HEK293 (cell line): ENCODE data around the gene CADM4.

ENCODE experiments used
- CTCF ChIA-PET: fragments of 350-600 bp; formaldehyde crosslinking; extraction: SDS; loops from one replicate; lab custom pipeline; 2021; ENCODE audit warnings: antibody characterized with exemption; lab: Yijun Ruan, JAX
- POLR2A ChIA-PET: fragments of 300-600 bp; formaldehyde crosslinking; extraction: SDS; loops from one replicate; lab custom pipeline; 2020; ENCODE audit warnings: antibody characterized with exemption, inconsistent platforms; lab: Yijun Ruan, JAX
- H3K27ac ChIP-seq: fragments of 200-500 bp; sonication (Bioruptor generic); 2 replicates; pipeline ENCODE4 v1.5.1; 2014; ENCODE audit warnings: low read depth, low read length, control low read depth, inconsistent platforms; ENCODE audit errors: extremely low read depth
- H3K36me3 ChIP-seq, 2 experiments: fragments of 200-500 bp in 1 of 2; sonication (Bioruptor generic) in 1 of 2; 1 replicate in 1 of 2; 2 replicates in 1 of 2; pipeline ENCODE4 v1.5.1; 2014 to 2017; ENCODE audit warnings: inconsistent platforms in 2 of 2, low read length in 2 of 2; ENCODE audit not compliant: control insufficient read depth in 2 of 2, insufficient read depth in 1 of 2
- H3K4me1 ChIP-seq: fragments of 200-500 bp; sonication (Bioruptor generic); 2 replicates; pipeline ENCODE4 v1.5.1; 2014; ENCODE audit warnings: mild to moderate bottlenecking, low read length, inconsistent platforms; ENCODE audit not compliant: control insufficient read depth, insufficient read depth
- H3K4me3 ChIP-seq: 2 replicates; pipeline ENCODE4 v1.5.1; 2011; ENCODE audit warnings: low read depth, mild to moderate bottlenecking, control low read depth, low read length, moderate library complexity
- H3K9me3 ChIP-seq: fragments of 200-500 bp; sonication (Bioruptor generic); 2 replicates; pipeline ENCODE4 v1.5.1; 2014; ENCODE audit warnings: low read depth, low read length, inconsistent platforms; ENCODE audit not compliant: control insufficient read depth, insufficient read depth
- CTCF ChIP-seq: fragments of 450-650 bp; formaldehyde crosslinking; IDR thresholded peaks from 2 replicates; pipeline ENCODE4 v1.5.1; 2016; ENCODE audit warnings: missing biosample characterization, missing genetic modification characterization
- REPIN1 ChIP-seq: fragments of 450-650 bp; formaldehyde crosslinking; IDR thresholded peaks from 2 replicates; pipeline ENCODE4 v1.5.1; 2017; ENCODE audit warnings: missing biosample characterization, missing genetic modification characterization, low read depth
- SCRT1 ChIP-seq: fragments of 450-650 bp; formaldehyde crosslinking; IDR thresholded peaks from 2 replicates; pipeline ENCODE4 v1.5.1; 2016; ENCODE audit warnings: missing biosample characterization, missing genetic modification characterization, borderline replicate concordance
- ZNF266 ChIP-seq: fragments of 450-650 bp; formaldehyde crosslinking; IDR thresholded peaks from 2 replicates; pipeline ENCODE4 v1.5.1; 2016; ENCODE audit warnings: missing biosample characterization, missing genetic modification characterization, low read depth
- TF ChIP-seq, protein P1 (sequence below): fragments of 450-650 bp; formaldehyde crosslinking; IDR thresholded peaks from 2 replicates; pipeline ENCODE4 v1.5.1; 2016; ENCODE audit warnings: missing biosample characterization, missing genetic modification characterization, borderline replicate concordance
- TF ChIP-seq, protein P2 (sequence below): fragments of 450-650 bp; formaldehyde crosslinking; IDR thresholded peaks from 2 replicates; pipeline ENCODE4 v1.5.1; 2016; ENCODE audit warnings: missing biosample characterization, missing genetic modification characterization

CADM4 gene

GRCh38 chr19:43599635-43600295 lies 39.9 kb downstream of the CADM4 start:
- peaks cover 19% of the 10 kb centered on the region for H3K4me1 ChIP-seq
- ChIA-PET POLR2A (interaction anchor here (1.1 to 1.9 kb wide), 2 partner anchors 16 to 27 kb away, joined by 3 to 6 read pairs; no protein-coding TSS in a partner anchor), CTCF (interaction anchor here (0.7 to 1.4 kb wide), 5 partner anchors 45 to 167 kb away, joined by 3 to 9 read pairs (median 4); no protein-coding TSS in a partner anchor)
- no peaks in the 10 kb centered on the region for H3K9me3 ChIP-seq
- TF ChIP-seq CTCF (tag by site-specific recombination) (peak; percentile 44), ZNF266 (no peak)
- H3K27ac ChIP-seq: no peak overlapping the region
- H3K36me3 ChIP-seq: peaks cover 49 to 57% of the 10 kb centered on the region in 2 experiments
- H3K4me3 ChIP-seq: no peak overlapping the region

DNA sequence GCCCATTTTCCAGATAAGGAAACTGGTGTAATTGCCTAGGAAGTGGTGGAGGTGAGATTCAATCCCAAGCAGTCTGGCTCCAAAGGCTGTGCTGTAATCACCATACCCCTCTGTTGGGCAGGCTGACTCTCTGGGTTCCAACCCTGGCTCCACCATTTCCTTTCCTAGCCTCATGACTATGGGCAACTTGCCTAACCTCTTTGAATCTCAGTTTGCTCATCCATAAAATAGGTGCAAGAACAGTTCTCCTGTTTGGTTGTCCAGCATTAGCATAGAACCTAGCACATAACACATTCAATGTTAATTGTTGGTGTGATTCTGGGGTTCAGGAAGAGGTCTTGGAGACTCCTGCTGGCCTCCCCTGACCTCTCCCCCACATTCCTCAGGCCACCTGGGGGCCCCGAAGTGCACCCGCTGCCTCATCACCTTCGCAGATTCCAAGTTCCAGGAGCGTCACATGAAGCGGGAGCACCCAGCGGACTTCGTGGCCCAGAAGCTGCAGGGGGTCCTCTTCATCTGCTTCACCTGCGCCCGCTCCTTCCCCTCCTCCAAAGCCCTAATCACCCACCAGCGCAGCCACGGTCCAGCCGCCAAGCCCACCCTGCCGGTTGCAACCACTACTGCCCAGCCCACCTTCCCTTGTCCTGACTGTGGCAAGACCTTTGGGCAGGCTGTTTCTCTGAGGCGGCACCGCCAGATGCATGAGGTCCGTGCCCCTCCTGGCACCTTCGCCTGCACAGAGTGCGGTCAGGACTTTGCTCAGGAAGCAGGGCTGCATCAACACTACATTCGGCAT lies 41.0 kb downstream of the CADM4 start:
- Histone ChIP-seq H3K9me3 (no peaks in the 10 kb centered on the region), H3K36me3 (peaks cover 58 to 65% of the 10 kb centered on the region in 2 experiments), H3K4me3 (no peak overlapping the region), H3K4me1 (peaks cover 24% of the 10 kb centered on the region)
- POLR2A ChIA-PET: interaction anchor here (1.1 to 1.9 kb wide), 2 partner anchors 12 to 17 kb away, joined by 3 to 6 read pairs; no protein-coding TSS in a partner anchor
- TF ChIP-seq, protein P1, sequence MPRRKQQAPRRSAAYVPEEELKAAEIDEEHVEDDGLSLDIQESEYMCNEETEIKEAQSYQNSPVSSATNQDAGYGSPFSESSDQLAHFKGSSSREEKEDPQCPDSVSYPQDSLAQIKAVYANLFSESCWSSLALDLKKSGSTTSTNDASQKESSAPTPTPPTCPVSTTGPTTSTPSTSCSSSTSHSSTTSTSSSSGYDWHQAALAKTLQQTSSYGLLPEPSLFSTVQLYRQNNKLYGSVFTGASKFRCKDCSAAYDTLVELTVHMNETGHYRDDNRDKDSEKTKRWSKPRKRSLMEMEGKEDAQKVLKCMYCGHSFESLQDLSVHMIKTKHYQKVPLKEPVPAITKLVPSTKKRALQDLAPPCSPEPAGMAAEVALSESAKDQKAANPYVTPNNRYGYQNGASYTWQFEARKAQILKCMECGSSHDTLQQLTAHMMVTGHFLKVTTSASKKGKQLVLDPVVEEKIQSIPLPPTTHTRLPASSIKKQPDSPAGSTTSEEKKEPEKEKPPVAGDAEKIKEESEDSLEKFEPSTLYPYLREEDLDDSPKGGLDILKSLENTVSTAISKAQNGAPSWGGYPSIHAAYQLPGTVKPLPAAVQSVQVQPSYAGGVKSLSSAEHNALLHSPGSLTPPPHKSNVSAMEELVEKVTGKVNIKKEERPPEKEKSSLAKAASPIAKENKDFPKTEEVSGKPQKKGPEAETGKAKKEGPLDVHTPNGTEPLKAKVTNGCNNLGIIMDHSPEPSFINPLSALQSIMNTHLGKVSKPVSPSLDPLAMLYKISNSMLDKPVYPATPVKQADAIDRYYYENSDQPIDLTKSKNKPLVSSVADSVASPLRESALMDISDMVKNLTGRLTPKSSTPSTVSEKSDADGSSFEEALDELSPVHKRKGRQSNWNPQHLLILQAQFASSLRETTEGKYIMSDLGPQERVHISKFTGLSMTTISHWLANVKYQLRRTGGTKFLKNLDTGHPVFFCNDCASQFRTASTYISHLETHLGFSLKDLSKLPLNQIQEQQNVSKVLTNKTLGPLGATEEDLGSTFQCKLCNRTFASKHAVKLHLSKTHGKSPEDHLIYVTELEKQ (tag by site-specific recombination): 0 out of 2 replicates have a peak, but pooled peaks have one; percentile 20
- no peak for TF ChIP-seq SCRT1
- TF ChIP-seq, all 188 proteins: peak for 1
- CTCF ChIA-PET: interaction anchor here (3.1 kb wide), 1 partner anchor 54 kb away, joined by 21 read pairs; no protein-coding TSS in a partner anchor
- H3K27ac ChIP-seq: no peak overlapping the region; the same call in 1 of the 2 replicates

GRCh38 chr19:43597876-43598275 lies 41.8 kb downstream of the CADM4 start:
- ChIA-PET CTCF (interaction anchor here (0.8 to 6.1 kb wide), 5 partner anchors 21 to 151 kb away, joined by 3 to 91 read pairs (median 21); partner anchors contain the start of gene ZNF428), POLR2A (interaction anchor here (0.7 to 4.1 kb wide), 3 partner anchors 13 to 70 kb away, joined by 3 to 49 read pairs (median 3); no protein-coding TSS in a partner anchor)
- peaks cover 58 to 71% of the 10 kb centered on the region in 2 experiments for H3K36me3 ChIP-seq
- H3K4me1 ChIP-seq: peaks cover 24% of the 10 kb centered on the region
- no peak for TF ChIP-seq REPIN1
- TF ChIP-seq, protein P2, sequence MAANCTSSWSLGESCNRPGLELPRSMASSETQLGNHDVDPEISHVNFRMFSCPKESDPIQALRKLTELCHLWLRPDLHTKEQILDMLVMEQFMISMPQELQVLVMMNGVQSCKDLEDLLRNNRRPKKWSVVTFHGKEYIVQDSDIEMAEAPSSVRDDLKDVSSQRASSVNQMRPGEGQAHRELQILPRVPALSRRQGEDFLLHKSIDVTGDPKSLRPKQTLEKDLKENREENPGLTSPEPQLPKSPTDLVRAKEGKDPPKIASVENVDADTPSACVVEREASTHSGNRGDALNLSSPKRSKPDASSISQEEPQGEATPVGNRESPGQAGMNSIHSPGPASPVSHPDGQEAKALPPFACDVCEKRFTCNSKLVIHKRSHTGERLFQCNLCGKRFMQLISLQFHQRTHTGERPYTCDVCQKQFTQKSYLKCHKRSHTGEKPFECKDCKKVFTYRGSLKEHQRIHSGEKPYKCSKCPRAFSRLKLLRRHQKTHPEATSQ (tag by site-specific recombination): no peak
- H3K9me3 ChIP-seq: no peaks in the 10 kb centered on the region
- H3K27ac ChIP-seq: peak overlapping the region; percentile 95; the same call in 1 of the 2 replicates
- H3K4me3 ChIP-seq: no peak overlapping the region
